ENCODE data around the gene OLA1. TPM values are rescaled to one million over a fixed set of nuclear protein-coding genes. Genes with fewer than 3 reads are reported as not detected.

Gene OLA1
- total and polyA plus RNA-seq, 2 of the 4 experiments (the other 2 are of a cell fraction), result 54.7 to 71.2 TPM

GRCh38 chr2:174243812-174244211 is 4.5 kb downstream of the OLA1 start:
- Histone ChIP-seq H4K5ac (ENCODE audit: low read depth, low read length) (no peak overlapping the region), H2BK20ac (ENCODE audit: low read depth, low read length) (no peak overlapping the region), H2BK5ac (ENCODE audit: low read depth, low read length, poor library complexity, severe bottlenecking) (no peak overlapping the region), H3K4me3 (ENCODE audit: insufficient read depth, low read depth, low read length) (no peak overlapping the region), H3K14ac (replicated peaks; ENCODE audit: low read depth, low read length) (no peak overlapping the region), H3K9me1 (ENCODE audit: insufficient read depth, low read length) (peaks cover 8% of the 10 kb centered on the region), H2AFZ (replicated peaks; ENCODE audit: low read length, poor library complexity) (no peak overlapping the region), H3K4me1 (ENCODE audit: control insufficient read depth, insufficient read depth, low read length) (no peaks in the 10 kb centered on the region), H3K36me3 (ENCODE audit: control insufficient read depth, insufficient read depth, low read length) (peaks cover 6% of the 10 kb centered on the region), H3K4me2 (ENCODE audit: low read depth, low read length) (no peak overlapping the region), H3K18ac (ENCODE audit: low read depth, low read length) (no peak overlapping the region), H2BK15ac (ENCODE audit: low read depth, low read length) (no peak overlapping the region), H3K27me3 (ENCODE audit: control insufficient read depth, insufficient read depth, low read length) (no peaks in the 10 kb centered on the region), H3K79me1 (ENCODE audit: low read depth in 1 of 2, low read length in 2 of 2) (peaks cover 46 to 64% of the 10 kb centered on the region in 2 experiments), H3K9me3 (ENCODE audit: control insufficient read depth, insufficient read depth, low read length) (no peaks in the 10 kb centered on the region), H2BK120ac (ENCODE audit: low read depth, low read length) (no peak overlapping the region), H3K4ac (ENCODE audit: low read depth, low read length) (no peak overlapping the region), H2AK9ac (replicated peaks; ENCODE audit: low read depth, low read length, poor library complexity) (no peak overlapping the region), H4K20me1 (ENCODE audit: insufficient read depth, low read length) (peaks cover 21% of the 10 kb centered on the region), H2AK5ac (ENCODE audit: low read depth, low read length) (no peak overlapping the region), H4K91ac (ENCODE audit: insufficient read depth, low read depth, low read length) (no peak overlapping the region), H3K56ac (ENCODE audit: extremely low read depth, insufficient read depth, low read length) (no peak overlapping the region), H3K9ac (ENCODE audit: low read depth, low read length) (no peak overlapping the region), H3K23ac (ENCODE audit: low read depth, low read length) (no peak overlapping the region), H4K8ac (ENCODE audit: low read depth in 2 of 2, low read length in 2 of 2) (no peak overlapping the region), H3K27ac (ENCODE audit: insufficient read depth, low read length) (no peak overlapping the region)
- in situ Hi-C loops (cut with MboI; ENCODE audit: low sequenced_read_pairs) (no loop called here), intact Hi-C loops (cut with micrococcal nuclease) (loop anchor here (10.0 kb wide), 2 partner anchors 189 to 279 kb away; partner anchors contain the start of gene SP3), dilution Hi-C loops (cut with HindIII; ENCODE audit: low sequenced_read_pairs, unreplicated experiment) (no loop called here)
- DNase-seq (no peak), ATAC-seq (ENCODE audit: low read depth) (no peak)
- BruUV-seq (replicated peaks), result no TSS peak
- ChIA-PET CTCF (no interaction called here), POLR2A (ENCODE audit: unreplicated experiment) (no interaction called here)
- TF ChIP-seq CEBPB (IDR thresholded peaks at IDR 0.05; ENCODE audit: low read depth, low read length), result no peak
- TF ChIP-seq CHD1 (IDR thresholded peaks at IDR 0.05; ENCODE audit: low read depth, low read length), result no peak
- 100% methylated on average over 2 of the region's 3 CpGs; no CpG with 5 or more reads in 1 of the 2 experiments for WGBS, 2 experiments (ENCODE audit: extremely low coverage in 2 of 2, insufficient read length in 1 of 2)

All from IMR-90 (cell line).